Liver (tissue), 9 donors: ENCODE data around the gene CLEC16A. TPM values are rescaled to one million over a fixed set of nuclear protein-coding genes. Genes with fewer than 3 reads are reported as not detected.

Experiments
- DNase-seq: peaks from one replicate; pipeline ENCODE4 v3.0.0-alpha.2; 2017; ENCODE audit warnings: low spot score
- H3K27ac ChIP-seq, 2 donors: one replicate each; pipeline ENCODE4 v1.7.0; 2013; ENCODE audit warnings: inconsistent platforms in 2 of 2, low read length in 2 of 2, control low read depth in 1 of 2, low read depth in 1 of 2, mild to moderate bottlenecking in 1 of 2
- H3K27me3 ChIP-seq, 4 donors: one replicate each; pipeline versions ENCODE4 v1.6.1 to v1.7.0; 2013; ENCODE audit warnings: low read length in 3 of 4, inconsistent platforms in 1 of 4, mild to moderate bottlenecking in 1 of 4, moderate library complexity in 1 of 4; ENCODE audit not compliant: control insufficient read depth in 4 of 4, insufficient read depth in 4 of 4
- H3K36me3 ChIP-seq, 4 donors: one replicate each; pipeline versions ENCODE4 v1.6.1 to v1.7.0; 2013; ENCODE audit warnings: low read length in 3 of 4, mild to moderate bottlenecking in 3 of 4, low read depth in 1 of 4, moderate library complexity in 1 of 4; ENCODE audit not compliant: control insufficient read depth in 4 of 4, insufficient read depth in 3 of 4
- H3K4me1 ChIP-seq, 4 donors: one replicate each; pipeline versions ENCODE4 v1.6.1 to v1.7.0; 2013; ENCODE audit warnings: low read length in 3 of 4, mild to moderate bottlenecking in 3 of 4, moderate library complexity in 1 of 4; ENCODE audit not compliant: control insufficient read depth in 4 of 4, insufficient read depth in 4 of 4
- H3K4me3 ChIP-seq, 3 donors: one replicate each; pipeline versions ENCODE4 v1.6.1 to v1.7.0; 2013; ENCODE audit warnings: low read length in 3 of 3, control low read depth in 1 of 3, low read depth in 1 of 3, mild to moderate bottlenecking in 1 of 3
- H3K9ac ChIP-seq, 2 donors: one replicate each; pipeline ENCODE4 v1.7.0; 2013; ENCODE audit warnings: low read length in 2 of 2, mild to moderate bottlenecking in 2 of 2, moderate library complexity in 2 of 2, control low read depth in 1 of 2, low read depth in 1 of 2
- H3K9me3 ChIP-seq, 4 donors: one replicate each; pipeline versions ENCODE4 v1.6.1 to v1.7.0; 2013; ENCODE audit warnings: low read length in 3 of 4; ENCODE audit not compliant: control insufficient read depth in 4 of 4
- EGR1 ChIP-seq, 2 donors: IDR thresholded peaks; 2 replicates each; pipeline ENCODE4 v1.6.1; 2016 to 2018; ENCODE audit warnings: antibody characterized with exemption in 2 of 2, low read depth in 2 of 2
- FOXA1 ChIP-seq: IDR thresholded peaks from 2 replicates; pipeline ENCODE4 v1.6.1; 2016; ENCODE audit warnings: antibody characterized with exemption
- FOXA2 ChIP-seq: IDR thresholded peaks from 2 replicates; pipeline ENCODE4 v1.6.1; 2016; ENCODE audit warnings: antibody characterized with exemption
- HNF4A ChIP-seq, 2 donors: conservative IDR thresholded peaks; 2 replicates each; pipeline ENCODE4 v1.6.1; 2016; ENCODE audit warnings: antibody characterized with exemption in 2 of 2, mild to moderate bottlenecking in 2 of 2
- HNF4G ChIP-seq: IDR thresholded peaks from 2 replicates; pipeline ENCODE4 v1.6.1; 2016; ENCODE audit warnings: antibody characterized with exemption
- JUND ChIP-seq, 2 donors: IDR thresholded peaks; 2 replicates each; pipeline ENCODE4 v1.6.1; 2016; ENCODE audit warnings: antibody characterized with exemption in 2 of 2
- NR2F2 ChIP-seq: IDR thresholded peaks from 2 replicates; pipeline ENCODE4 v1.6.1; 2016; ENCODE audit warnings: antibody characterized with exemption
- RXRA ChIP-seq, 2 donors: IDR thresholded peaks; 2 replicates each; pipeline ENCODE4 v1.6.1; 2017 to 2018; ENCODE audit warnings: antibody characterized with exemption in 2 of 2, mild to moderate bottlenecking in 1 of 2
- SP1 ChIP-seq: IDR thresholded peaks from 2 replicates; pipeline ENCODE4 v1.6.1; 2018; ENCODE audit warnings: antibody characterized with exemption, mild to moderate bottlenecking
- TAF1 ChIP-seq: conservative IDR thresholded peaks from 2 replicates; pipeline ENCODE4 v1.6.1; 2016; ENCODE audit warnings: antibody characterized with exemption, mild to moderate bottlenecking
- YY1 ChIP-seq: IDR thresholded peaks from 2 replicates; pipeline ENCODE4 v1.6.1; 2016; ENCODE audit warnings: antibody characterized with exemption, mild to moderate bottlenecking
- ZBTB33 ChIP-seq: IDR thresholded peaks from 2 replicates; pipeline ENCODE4 v1.6.1; 2016; ENCODE audit warnings: antibody characterized with exemption
- WGBS: extraction: QIAGEN DNeasy Blood & Tissue Kit; methylation state at CpG from one replicate; pipeline ENCODE4 v1.1.7; 2013; 5-methylcytosine and 5-hydroxymethylcytosine counted together
- polyA plus RNA-seq, 2 donors: library from polyadenylated mRNA; stranded (reverse) in 1 of 2; unstranded in 1 of 2; fragments of 200-250 nt in 1 of 2; fragments of >200 nt in 1 of 2; fragmentation: Nextera tagmentation in 1 of 2; extraction: Ambion mirVana in 1 of 2; gene quantifications; one replicate each; pipeline versions ENCODE4 v1.2.1 to v1.2.3, GENCODE V29; 2013 to 2015
- total RNA-seq, 2 donors: library from RNA; depleted of rRNA; stranded (reverse); fragments of >200 nt; gene quantifications; one replicate each; pipeline ENCODE4 v1.2.3, GENCODE V29; 2014
- TF ChIP-seq, protein P1 (sequence below): IDR thresholded peaks from 2 replicates; pipeline ENCODE4 v1.6.1; 2016; ENCODE audit warnings: antibody characterized with exemption
- TF ChIP-seq, protein P2 (sequence below): IDR thresholded peaks from 2 replicates; pipeline ENCODE4 v1.6.1; 2016; ENCODE audit warnings: antibody characterized with exemption, mild to moderate bottlenecking
- TF ChIP-seq, protein P3 (sequence below): IDR thresholded peaks from 2 replicates; pipeline ENCODE4 v1.6.1; 2016; ENCODE audit warnings: antibody characterized with exemption
- TF ChIP-seq, protein P4 (sequence below): fragments of 150-350 bp; IDR thresholded peaks from 2 replicates; pipeline ENCODE4 v1.5.1; 2017; ENCODE audit warnings: improper control_type of control experiment, low read depth, low read length; ENCODE audit not compliant: missing input control
- donor health status: healthy.
- donor health status: healthy.
- donor health status: healthy.
- donor health status: healthy.
- donor health status: healthy.

The CLEC16A gene
- total and polyA plus RNA-seq, 4 donors = 9.7 to 23.0 (median 17.4) TPM

DNA sequence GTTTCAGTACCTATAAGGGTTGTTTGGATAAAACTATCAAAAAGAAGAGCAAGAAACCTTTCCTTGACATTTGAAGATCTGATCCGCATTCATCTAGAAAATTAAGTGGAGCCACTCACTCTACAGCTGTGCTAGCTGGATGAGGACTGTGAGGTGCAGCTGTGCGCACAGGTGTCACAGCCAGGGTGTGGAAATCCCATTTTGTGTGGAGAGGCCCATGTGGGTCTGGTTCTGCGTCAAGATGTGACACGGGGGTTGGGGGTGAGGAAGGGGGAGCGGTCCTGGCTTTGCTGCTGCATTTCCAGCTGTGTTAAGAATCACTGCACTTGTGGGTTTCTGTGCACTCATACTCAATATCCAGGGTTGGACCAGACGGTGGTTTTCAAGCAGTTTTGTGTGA lies 70.7 kb downstream of the CLEC16A start:
- no peak for DNase-seq
- no peaks in the 10 kb centered on the region for H3K9me3 ChIP-seq
- no peaks in the 10 kb centered on the region for H3K27me3 ChIP-seq
- H3K27ac ChIP-seq = no peak overlapping the region
- TF ChIP-seq HNF4G (no peak), TAF1 (no peak), JUND (IDR thresholded peaks at IDR 0.05) (no peak), ZBTB33 (no peak), EGR1 (IDR thresholded peaks at IDR 0.05; ENCODE audit: low read depth in 2 of 2) (no peak), HNF4A (conservative IDR thresholded peaks at IDR 0.05) (no peak), NR2F2 (no peak), FOXA2 (no peak), FOXA1 (no peak), YY1 (no peak), SP1 (no peak)
- TF ChIP-seq, protein P1, sequence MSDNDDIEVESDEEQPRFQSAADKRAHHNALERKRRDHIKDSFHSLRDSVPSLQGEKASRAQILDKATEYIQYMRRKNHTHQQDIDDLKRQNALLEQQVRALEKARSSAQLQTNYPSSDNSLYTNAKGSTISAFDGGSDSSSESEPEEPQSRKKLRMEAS = no peak
- TF ChIP-seq, protein P2, sequence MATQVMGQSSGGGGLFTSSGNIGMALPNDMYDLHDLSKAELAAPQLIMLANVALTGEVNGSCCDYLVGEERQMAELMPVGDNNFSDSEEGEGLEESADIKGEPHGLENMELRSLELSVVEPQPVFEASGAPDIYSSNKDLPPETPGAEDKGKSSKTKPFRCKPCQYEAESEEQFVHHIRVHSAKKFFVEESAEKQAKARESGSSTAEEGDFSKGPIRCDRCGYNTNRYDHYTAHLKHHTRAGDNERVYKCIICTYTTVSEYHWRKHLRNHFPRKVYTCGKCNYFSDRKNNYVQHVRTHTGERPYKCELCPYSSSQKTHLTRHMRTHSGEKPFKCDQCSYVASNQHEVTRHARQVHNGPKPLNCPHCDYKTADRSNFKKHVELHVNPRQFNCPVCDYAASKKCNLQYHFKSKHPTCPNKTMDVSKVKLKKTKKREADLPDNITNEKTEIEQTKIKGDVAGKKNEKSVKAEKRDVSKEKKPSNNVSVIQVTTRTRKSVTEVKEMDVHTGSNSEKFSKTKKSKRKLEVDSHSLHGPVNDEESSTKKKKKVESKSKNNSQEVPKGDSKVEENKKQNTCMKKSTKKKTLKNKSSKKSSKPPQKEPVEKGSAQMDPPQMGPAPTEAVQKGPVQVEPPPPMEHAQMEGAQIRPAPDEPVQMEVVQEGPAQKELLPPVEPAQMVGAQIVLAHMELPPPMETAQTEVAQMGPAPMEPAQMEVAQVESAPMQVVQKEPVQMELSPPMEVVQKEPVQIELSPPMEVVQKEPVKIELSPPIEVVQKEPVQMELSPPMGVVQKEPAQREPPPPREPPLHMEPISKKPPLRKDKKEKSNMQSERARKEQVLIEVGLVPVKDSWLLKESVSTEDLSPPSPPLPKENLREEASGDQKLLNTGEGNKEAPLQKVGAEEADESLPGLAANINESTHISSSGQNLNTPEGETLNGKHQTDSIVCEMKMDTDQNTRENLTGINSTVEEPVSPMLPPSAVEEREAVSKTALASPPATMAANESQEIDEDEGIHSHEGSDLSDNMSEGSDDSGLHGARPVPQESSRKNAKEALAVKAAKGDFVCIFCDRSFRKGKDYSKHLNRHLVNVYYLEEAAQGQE = no peak
- TF ChIP-seq, protein P3, sequence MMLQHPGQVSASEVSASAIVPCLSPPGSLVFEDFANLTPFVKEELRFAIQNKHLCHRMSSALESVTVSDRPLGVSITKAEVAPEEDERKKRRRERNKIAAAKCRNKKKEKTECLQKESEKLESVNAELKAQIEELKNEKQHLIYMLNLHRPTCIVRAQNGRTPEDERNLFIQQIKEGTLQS = no peak
- TF ChIP-seq, protein P4, sequence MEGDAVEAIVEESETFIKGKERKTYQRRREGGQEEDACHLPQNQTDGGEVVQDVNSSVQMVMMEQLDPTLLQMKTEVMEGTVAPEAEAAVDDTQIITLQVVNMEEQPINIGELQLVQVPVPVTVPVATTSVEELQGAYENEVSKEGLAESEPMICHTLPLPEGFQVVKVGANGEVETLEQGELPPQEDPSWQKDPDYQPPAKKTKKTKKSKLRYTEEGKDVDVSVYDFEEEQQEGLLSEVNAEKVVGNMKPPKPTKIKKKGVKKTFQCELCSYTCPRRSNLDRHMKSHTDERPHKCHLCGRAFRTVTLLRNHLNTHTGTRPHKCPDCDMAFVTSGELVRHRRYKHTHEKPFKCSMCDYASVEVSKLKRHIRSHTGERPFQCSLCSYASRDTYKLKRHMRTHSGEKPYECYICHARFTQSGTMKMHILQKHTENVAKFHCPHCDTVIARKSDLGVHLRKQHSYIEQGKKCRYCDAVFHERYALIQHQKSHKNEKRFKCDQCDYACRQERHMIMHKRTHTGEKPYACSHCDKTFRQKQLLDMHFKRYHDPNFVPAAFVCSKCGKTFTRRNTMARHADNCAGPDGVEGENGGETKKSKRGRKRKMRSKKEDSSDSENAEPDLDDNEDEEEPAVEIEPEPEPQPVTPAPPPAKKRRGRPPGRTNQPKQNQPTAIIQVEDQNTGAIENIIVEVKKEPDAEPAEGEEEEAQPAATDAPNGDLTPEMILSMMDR = no peak
- H3K9ac ChIP-seq = no peak overlapping the region
- peaks cover 0 to 9% (median 1%) of the 10 kb centered on the region in 4 donors for H3K36me3 ChIP-seq
- WGBS = 95% methylated on average over 6 of the region's 6 CpGs
- no peak overlapping the region for H3K4me3 ChIP-seq
- no peaks in the 10 kb centered on the region for H3K4me1 ChIP-seq

GRCh38 chr16:11015607-11016006 lies 71.2 kb downstream of the CLEC16A start:
- no peak overlapping the region for H3K27ac ChIP-seq

More at GRCh38 chr16:11015607-11016006, 71.2 kb downstream of the CLEC16A start:
- 94% methylated on average over 5 of the region's 5 CpGs for WGBS
- TF ChIP-seq RXRA (IDR thresholded peaks at IDR 0.05) (peak in 1 of 2 donors; percentile 18), ZBTB33 (no peak), NR2F2 (peak; percentile 73)
- H3K36me3 ChIP-seq = peaks cover 0 to 12% (median 5%) of the 10 kb centered on the region in 4 donors
- H3K9ac ChIP-seq = no peak overlapping the region
- no peaks in the 10 kb centered on the region for H3K4me1 ChIP-seq
- H3K27me3 ChIP-seq = no peaks in the 10 kb centered on the region
- DNase-seq = no peak
- no peak overlapping the region for H3K4me3 ChIP-seq
- H3K9me3 ChIP-seq = no peaks in the 10 kb centered on the region
